Sigmoid colon (tissue), 7 donors: ENCODE data around the gene GUF1. TPM values are rescaled to one million over a fixed set of nuclear protein-coding genes. Genes with fewer than 3 reads are reported as not detected.

Experiments
- DNase-seq: peaks from one replicate; pipeline ENCODE4 v3.0.0-alpha.2; 2019
- H3K27ac ChIP-seq, 4 donors: fragments of 200-600 bp; sonication (generic); one replicate each; pipeline ENCODE4 v1.5.1; 2016 to 2019; ENCODE audit warnings: mild to moderate bottlenecking in 1 of 4
- H3K27me3 ChIP-seq, 3 donors: fragments of 200-600 bp; sonication (generic); one replicate each; pipeline ENCODE4 v1.5.1; 2019; ENCODE audit warnings: mild to moderate bottlenecking in 1 of 3
- H3K36me3 ChIP-seq, 4 donors: fragments of 200-600 bp; sonication (generic); one replicate each; pipeline ENCODE4 v1.5.1; 2016 to 2019
- H3K4me1 ChIP-seq, 4 donors: fragments of 200-600 bp; sonication (generic); one replicate each; pipeline ENCODE4 v1.5.1; 2017 to 2019
- H3K4me3 ChIP-seq, 4 donors: fragments of 200-600 bp; sonication (generic); one replicate each; pipeline ENCODE4 v1.5.1; 2017 to 2019; ENCODE audit warnings: mild to moderate bottlenecking in 2 of 4, moderate library complexity in 1 of 4
- H3K9me3 ChIP-seq, 4 donors: fragments of 200-600 bp in 3 of 4; sonication (generic) in 3 of 4; one replicate each; pipeline versions ENCODE4 v1.5.1 to v1.6.1; 2013 to 2019
- CTCF ChIP-seq, 4 experiments: fragments of 450-650 bp in 3 of 4; fragments of 200-600 bp in 1 of 4; IDR thresholded peaks; one replicate each; pipeline ENCODE4 v1.5.1; 2016 to 2019; ENCODE audit warnings: antibody characterized with exemption in 4 of 4, mild to moderate bottlenecking in 3 of 4, moderate library complexity in 2 of 4
- EP300 ChIP-seq, 4 donors: sonication (generic); formaldehyde crosslinking; IDR thresholded peaks; one replicate each; pipeline ENCODE4 v1.6.1; 2017; ENCODE audit warnings: antibody characterized with exemption in 4 of 4
- POLR2A ChIP-seq, 2 donors: fragments of 450-650 bp; IDR thresholded peaks; one replicate each; pipeline ENCODE4 v1.6.1; 2016; ENCODE audit warnings: antibody characterized with exemption in 2 of 2, mild to moderate bottlenecking in 2 of 2, moderate library complexity in 2 of 2
- POLR2AphosphoS5 ChIP-seq, 4 donors: sonication (generic); formaldehyde crosslinking; IDR thresholded peaks; one replicate each; pipeline ENCODE4 v1.6.1; 2017; ENCODE audit warnings: antibody characterized with exemption in 4 of 4
- WGBS, 2 donors: extraction: QIAGEN DNeasy Blood & Tissue Kit; methylation state at CpG; one replicate each; pipeline ENCODE4 v1.1.7; 2013; 5-methylcytosine and 5-hydroxymethylcytosine counted together
- intact Hi-C: fragments of 100-400 bp; cut with DNase I; formaldehyde crosslinking; loops from one replicate; pipeline ENCODE4 v1.15.1; 2023
- polyA plus RNA-seq, 3 donors: library from polyadenylated mRNA; stranded (reverse); fragments of 200-250 nt; gene quantifications; one replicate each; pipeline ENCODE4 v1.2.3, GENCODE V29; 2013
- total RNA-seq, 4 donors: library from RNA; depleted of rRNA; stranded (reverse); fragments of >200 nt; gene quantifications; one replicate each; pipeline ENCODE4 v1.1.0, GENCODE V29; 2016
- donor health status: healthy with polysubstance abuse.
- donor health status: Bipolar disorder and iron deficiency.
- donor health status: healthy.

The GUF1 gene
- total and polyA plus RNA-seq, 7 donors: 10.9 to 18.0 (median 14.2) TPM

- no peaks in the 10 kb centered on the region for H3K9me3 ChIP-seq
- no peak for DNase-seq
- no peak overlapping the region for H3K4me3 ChIP-seq
- intact Hi-C loops: no loop called here
- H3K27me3 ChIP-seq: no peaks in the 10 kb centered on the region
- TF ChIP-seq POLR2AphosphoS5 (IDR thresholded peaks at IDR 0.05) (no peak), POLR2A (IDR thresholded peaks at IDR 0.05) (no peak), EP300 (IDR thresholded peaks at IDR 0.05) (no peak), CTCF (IDR thresholded peaks at IDR 0.05) (no peak)
- 73 to 76% methylated on average over 4 of the region's 4 CpGs for WGBS, 2 donors
- no peaks in the 10 kb centered on the region for H3K4me1 ChIP-seq
- no peak overlapping the region for H3K27ac ChIP-seq
- H3K36me3 ChIP-seq: no peaks in the 10 kb centered on the region
Measured at GRCh38 chr4:44670506-44671199, 7.6 kb upstream of the GUF1 start.

GRCh38 chr4:44671636-44672035 is 6.6 kb upstream of the GUF1 start:
- intact Hi-C loops: no loop called here
- DNase-seq: no peak
- TF ChIP-seq POLR2A (IDR thresholded peaks at IDR 0.05): no peak
- no peak for TF ChIP-seq CTCF (IDR thresholded peaks at IDR 0.05)
- no peak for TF ChIP-seq EP300 (IDR thresholded peaks at IDR 0.05)
- TF ChIP-seq POLR2AphosphoS5 (IDR thresholded peaks at IDR 0.05): no peak
- no peak overlapping the region for H3K4me3 ChIP-seq
- no peaks in the 10 kb centered on the region for H3K36me3 ChIP-seq
- no peaks in the 10 kb centered on the region for H3K9me3 ChIP-seq
- H3K27ac ChIP-seq: no peak overlapping the region
- WGBS, 2 donors: 91 to 92% methylated on average over 3 of the region's 3 CpGs
- no peaks in the 10 kb centered on the region for H3K4me1 ChIP-seq
- H3K27me3 ChIP-seq: no peaks in the 10 kb centered on the region

GRCh38 chr4:44674471-44674870 is 3.7 kb upstream of the GUF1 start:
- intact Hi-C loops: no loop called here

GRCh38 chr4:44675366-44675765 is 2.9 kb upstream of the GUF1 start:
- no peak for DNase-seq
- H3K9me3 ChIP-seq: no peaks in the 10 kb centered on the region
- H3K4me3 ChIP-seq: no peak overlapping the region
- no peaks in the 10 kb centered on the region for H3K27me3 ChIP-seq
- peaks cover 0 to 20% (median 17%) of the 10 kb centered on the region in 4 donors for H3K4me1 ChIP-seq
- intact Hi-C loops: loop anchor here (5.0 kb wide), 1 partner anchor 52 kb away; the partner anchor contains the start of gene GNPDA2
- WGBS, 2 donors: 66 to 74% methylated on average over 5 of the region's 5 CpGs
- H3K36me3 ChIP-seq: no peaks in the 10 kb centered on the region
- H3K27ac ChIP-seq: no peak overlapping the region
- TF ChIP-seq CTCF (IDR thresholded peaks at IDR 0.05): no peak
- no peak for TF ChIP-seq POLR2AphosphoS5 (IDR thresholded peaks at IDR 0.05)
- no peak for TF ChIP-seq POLR2A (IDR thresholded peaks at IDR 0.05)
- TF ChIP-seq EP300 (IDR thresholded peaks at IDR 0.05): no peak

More at GRCh38 chr4:44674471-44674870, 3.7 kb upstream of the GUF1 start:
- Histone ChIP-seq H3K36me3 (no peaks in the 10 kb centered on the region), H3K9me3 (no peaks in the 10 kb centered on the region), H3K27ac (no peak overlapping the region), H3K4me3 (no peak overlapping the region), H3K4me1 (peaks cover 0 to 15% (median 8%) of the 10 kb centered on the region in 4 donors), H3K27me3 (no peaks in the 10 kb centered on the region)
- TF ChIP-seq EP300 (IDR thresholded peaks at IDR 0.05) (no peak), POLR2A (IDR thresholded peaks at IDR 0.05) (no peak), CTCF (IDR thresholded peaks at IDR 0.05) (no peak), POLR2AphosphoS5 (IDR thresholded peaks at IDR 0.05) (no peak)
- 82 to 89% methylated on average over 1 of the region's 1 CpG for WGBS, 2 donors
- DNase-seq: no peak
